HG03066 (cell line): ENCODE measurements around the gene GSX2.
A peak's percentile ranks its signal among the peaks of the same experiment; 100 is the strongest.

Source experiments
- ATAC-seq: cut with Tn5 transposase; IDR thresholded peaks from one replicate; pipeline ENCODE4 v1.9.1; 2021; ENCODE audit warnings: low read depth; ENCODE audit not compliant: unreplicated experiment

GSX2 gene

GRCh38 chr4:54076673-54077072 is 23.3 kb upstream of the GSX2 start:
- no peak for ATAC-seq

DNA sequence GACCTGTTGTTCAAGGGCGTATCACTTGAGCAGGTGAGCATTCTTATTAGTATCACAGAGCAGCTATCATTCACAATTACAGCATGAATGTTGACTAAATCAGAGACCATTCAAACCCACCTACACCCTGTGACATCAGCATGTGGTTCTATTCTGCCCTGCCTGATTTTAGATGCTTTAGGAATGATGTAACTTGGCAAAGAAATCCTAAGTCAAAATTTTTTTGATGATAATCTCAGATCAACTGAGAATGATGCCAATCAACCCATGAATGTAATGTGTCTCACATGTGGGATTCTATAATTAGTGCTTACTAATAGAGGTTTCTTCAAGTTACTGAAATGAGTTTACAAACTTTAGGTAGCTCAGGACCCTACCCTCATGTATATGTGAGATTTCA is 22.2 kb upstream of the GSX2 start:
- no peak for ATAC-seq

- no peak for ATAC-seq
Measured at GRCh38 chr4:54082168-54082567, 17.8 kb upstream of the GSX2 start.

- no peak for ATAC-seq
Measured at GRCh38 chr4:54085284-54085683, 14.7 kb upstream of the GSX2 start.

DNA sequence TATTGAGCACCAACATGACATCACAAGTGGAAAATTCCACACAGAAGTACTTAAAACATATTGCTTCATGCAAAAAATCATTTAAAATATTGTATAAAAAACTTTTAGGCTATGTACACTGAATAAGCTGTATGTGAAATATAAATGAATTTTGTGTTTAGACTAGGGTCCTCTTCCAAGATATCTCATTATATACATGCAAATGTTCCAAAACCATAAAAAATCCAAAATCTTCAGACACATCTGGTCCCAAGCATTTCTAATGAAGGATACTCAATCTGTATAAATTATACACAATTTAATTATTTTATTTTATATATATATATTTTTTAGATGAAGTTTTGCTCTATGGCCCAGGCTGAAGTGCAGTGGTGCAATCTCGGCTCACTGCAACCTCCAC is 10.1 kb upstream of the GSX2 start:
- no peak for ATAC-seq

- ATAC-seq, result no peak
Measured at GRCh38 chr4:54090404-54090803, 9.6 kb upstream of the GSX2 start.

DNA sequence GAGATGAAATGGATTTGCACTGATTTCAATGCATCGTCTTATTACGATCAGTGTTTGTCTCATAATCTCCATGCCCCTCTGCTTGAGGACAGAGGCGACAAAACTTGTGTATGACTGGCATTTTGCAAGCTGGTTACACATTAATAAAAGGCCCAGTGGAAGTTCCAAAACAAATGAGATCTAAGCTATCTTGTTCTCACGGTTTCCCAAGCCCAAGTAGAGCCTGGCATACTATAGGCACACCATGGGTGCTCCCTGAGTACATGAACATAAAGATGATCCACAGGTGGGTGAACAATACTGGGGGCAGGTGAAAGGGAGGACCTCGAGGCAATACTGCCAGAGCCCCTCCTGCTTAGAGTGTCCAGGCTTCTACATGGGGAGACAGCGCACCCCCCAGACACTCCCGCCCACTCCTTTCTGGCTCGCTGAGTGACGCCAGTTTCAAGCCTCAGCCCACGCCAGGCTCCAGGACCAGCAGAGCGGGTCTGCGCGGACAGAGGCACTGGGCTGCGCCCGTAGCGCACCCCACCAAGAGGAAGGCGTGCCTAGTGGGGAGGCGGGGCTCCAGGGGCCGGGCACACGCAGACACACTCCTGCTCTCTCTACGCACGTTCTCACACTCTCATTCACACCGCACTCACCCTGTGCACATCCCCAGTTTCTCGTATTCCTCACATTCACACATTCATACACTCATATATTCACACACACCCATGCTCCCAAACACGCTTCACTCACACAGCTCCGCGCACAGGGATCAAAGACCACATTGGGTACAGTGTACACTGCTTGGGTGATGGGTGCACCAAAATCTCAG is 8.9 kb upstream of the GSX2 start:
- peak; percentile 46 for ATAC-seq

DNA sequence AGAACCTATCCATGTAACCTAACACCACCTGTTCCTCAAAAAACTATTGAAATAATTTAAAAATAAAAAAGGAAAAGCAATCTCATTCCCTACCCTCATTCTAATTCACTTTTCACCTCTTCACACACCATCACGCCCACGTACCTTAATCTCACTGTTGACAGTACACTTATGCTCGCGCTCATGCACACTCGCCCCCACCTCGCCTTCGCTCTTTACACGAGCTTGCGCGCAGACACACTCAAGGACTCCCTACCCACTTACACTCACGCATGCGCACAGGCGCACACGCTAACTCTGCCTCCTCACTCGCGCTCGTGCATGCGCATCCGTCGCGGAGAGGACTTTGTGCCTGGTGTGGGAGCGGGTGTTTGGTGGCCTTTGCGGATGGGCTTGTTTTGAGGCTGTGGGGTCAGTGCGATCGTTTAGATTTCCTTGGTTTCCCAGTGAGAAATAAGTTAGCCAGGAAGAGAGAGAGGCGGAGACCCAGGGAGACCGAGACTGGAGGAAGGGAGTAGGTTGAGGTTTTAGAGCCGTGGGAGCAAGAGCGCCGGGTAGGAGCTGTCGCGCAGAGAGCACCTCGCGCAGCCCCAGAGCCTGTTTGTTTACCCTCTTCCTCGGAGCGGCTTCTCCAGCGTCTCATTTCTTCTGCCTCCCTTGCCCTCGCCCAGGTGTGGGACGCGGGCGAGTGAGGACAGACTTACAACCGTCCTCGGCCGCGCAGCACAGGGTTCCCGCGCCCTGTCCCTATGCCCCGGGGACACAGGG is 8.1 kb upstream of the GSX2 start:
- peak; percentile 71 for ATAC-seq

DNA sequence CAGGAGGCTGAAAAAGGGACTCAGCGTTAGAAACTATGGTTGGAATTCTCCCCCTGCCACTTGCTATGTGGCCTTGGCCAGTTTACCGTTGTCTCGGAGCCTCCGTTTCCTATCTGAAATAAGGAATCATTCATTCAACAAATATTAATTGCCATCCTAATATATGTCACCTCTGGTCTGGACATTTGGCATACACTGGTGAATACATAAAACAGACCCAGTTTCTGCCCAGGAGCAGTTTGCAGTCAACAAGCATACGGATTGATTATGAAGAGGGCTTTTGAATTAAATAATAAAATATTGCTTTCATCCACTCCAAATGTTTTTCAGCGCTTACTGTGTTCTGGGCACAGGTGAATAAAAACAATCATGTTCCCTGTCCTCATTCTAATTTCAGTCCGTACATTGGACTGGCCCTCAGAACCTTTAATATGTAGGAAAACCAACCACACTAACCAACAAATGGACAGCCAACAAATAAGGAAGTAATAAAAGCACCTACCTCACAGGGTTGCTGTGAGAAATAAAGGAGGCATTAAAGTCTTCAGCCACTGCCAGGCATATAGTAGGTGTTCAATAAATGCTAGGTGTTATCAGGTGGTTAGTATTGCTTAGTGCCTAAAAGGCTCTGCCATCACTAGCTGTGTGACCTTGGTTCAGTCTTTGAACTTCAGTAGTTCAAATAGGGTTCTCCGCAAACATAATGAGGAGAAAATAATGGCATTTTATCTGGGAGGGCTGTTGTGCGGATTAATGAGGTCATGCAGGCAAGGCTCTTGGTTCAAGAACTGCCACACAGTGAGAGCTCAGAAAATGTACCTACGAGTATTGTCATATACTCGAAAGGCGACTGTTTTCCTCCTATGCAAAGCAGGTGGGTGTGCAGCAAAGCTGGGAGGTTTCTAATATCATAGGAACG is 7.3 kb upstream of the GSX2 start:
- no peak for ATAC-seq

DNA sequence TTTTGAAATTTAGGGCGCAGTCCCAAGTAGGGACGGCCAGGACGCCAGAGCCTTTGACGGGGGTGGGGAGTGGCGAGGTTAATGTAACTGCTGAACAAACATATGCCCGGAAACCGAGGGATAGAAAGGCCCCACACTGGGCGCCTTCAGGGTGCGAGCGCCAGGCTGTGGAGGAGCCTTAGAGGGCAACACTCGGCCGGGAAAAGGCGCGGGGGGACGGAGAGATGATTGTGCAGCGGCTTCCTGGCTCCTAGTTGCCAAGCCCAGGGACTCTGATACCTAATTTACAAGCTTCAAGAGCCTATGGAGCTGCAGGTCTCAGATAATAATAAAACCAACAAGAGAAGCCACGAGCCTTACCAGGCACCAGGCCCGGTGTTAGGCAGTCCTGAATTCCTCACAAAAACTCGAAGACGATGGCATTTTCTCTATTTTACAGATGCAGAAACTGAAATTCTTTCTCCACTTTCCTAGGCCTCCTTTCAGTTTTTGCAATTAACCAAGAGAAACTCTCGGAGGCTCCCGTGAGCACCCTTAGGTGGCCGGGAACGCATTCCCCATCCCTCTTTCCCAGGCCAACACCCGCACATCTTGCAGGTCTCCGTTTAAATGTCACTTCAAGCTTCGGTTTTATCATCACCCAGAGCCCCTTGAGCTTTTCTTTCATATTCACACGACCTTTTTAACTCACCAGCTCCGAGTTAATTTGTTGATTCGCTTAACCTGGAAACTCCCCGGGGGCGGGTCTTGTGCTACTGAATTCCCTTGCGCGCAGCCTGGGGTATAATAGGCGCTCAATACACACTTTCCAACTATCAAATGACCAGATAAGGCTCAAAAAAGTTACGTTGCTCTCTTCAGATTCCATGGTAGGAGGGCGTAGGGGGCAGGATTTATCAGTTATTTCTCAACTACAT is 6.4 kb upstream of the GSX2 start:
- ATAC-seq, result no peak

DNA sequence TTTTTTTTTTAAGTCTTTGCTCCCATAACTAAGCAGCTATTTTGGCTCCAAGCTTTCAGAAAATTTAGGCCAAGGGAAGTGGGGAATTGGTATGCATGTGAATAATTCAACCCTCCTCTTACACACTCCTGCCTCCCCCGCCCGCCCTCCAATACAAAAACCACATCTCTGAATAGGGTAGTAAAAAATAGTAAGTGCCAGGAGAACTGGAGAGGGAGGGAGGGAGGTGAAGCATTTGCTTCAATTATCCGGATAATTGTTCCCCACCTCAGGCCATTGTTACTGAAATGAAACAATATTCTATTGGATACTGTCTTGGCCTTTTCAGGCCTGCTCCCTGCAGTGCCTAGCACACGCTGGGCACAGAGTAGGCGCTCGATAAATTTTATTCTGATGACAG is 5.5 kb upstream of the GSX2 start:
- no peak for ATAC-seq

- no peak for ATAC-seq
Measured at GRCh38 chr4:54095110-54095825, 4.7 kb upstream of the GSX2 start.

- ATAC-seq, result no peak
Measured at GRCh38 chr4:54096295-54096962, 3.5 kb upstream of the GSX2 start.

GRCh38 chr4:54097152-54097551 is 2.8 kb upstream of the GSX2 start:
- no peak for ATAC-seq

DNA sequence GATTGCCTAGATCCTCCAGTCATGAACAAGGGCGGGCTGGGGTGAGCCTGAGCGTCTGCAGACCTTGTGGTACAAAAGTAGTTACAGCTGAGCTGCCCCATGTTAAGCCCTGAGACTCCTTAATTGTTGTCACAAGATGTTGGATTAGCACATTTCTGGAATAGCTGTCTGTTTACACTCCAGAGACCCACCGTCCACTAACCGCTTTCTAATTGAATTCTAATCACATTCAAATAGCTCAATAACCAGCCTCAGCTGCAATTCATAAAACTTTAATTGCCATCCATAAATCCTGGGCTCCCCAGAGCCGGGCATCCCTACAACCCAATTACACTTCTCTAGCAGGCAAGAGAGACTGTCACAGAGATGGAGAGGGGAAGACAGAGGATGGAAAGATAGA is 1.6 kb upstream of the GSX2 start:
- ATAC-seq, result no peak

DNA sequence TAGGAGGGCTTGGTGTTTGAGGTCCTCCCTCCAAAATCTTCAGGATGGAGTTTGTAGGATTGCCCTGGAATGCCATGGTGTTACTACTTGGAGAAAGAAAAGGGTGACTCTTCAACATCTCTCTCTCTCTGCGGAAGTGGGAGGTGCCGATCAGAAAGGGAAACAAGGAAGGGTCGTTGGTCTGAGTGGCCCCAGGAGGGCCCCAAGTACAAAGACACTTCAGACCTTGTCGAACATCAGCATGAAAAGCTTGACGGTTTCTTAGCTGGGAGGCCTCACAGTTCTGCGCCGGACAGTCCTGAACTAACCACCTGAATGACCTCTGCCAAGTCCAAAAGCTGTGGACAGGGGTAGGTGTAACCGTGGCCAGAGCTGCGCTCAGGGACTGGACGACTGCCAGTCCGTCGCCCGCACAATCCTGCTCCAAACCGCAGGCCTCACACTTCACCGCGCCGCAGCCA is 646 bp upstream of the GSX2 start:
- no peak for ATAC-seq

DNA sequence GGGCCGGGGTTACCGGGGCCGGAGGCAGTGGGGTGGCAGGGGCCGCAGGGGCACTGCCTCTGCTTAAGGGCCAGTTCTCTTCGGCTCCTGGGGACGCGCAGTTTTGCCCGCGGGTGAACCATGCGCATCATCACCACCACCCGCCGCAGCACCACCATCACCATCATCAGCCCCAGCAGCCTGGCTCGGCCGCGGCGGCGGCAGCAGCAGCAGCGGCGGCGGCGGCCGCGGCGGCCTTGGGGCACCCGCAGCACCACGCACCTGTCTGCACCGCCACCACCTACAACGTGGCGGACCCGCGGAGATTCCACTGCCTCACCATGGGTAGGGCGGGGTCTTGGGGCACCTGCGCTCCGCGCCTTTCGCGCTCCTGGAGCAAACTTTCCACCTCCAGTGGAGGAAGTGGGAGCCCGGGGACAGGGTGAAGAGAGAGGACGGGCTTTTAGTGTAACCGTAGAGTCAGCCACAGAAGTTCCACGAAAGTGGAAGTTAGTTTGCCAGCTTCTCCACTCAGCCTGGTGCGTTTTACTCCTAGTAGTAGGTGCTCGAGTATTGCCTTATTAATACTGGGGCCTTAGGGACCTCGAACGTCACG is 729 bp downstream of the GSX2 start:
- ATAC-seq, result no peak
